ENCODE measurements around the gene HES2. TPM values are rescaled to one million over a fixed set of nuclear protein-coding genes. Genes with fewer than 3 reads are reported as not detected.

Gene HES2
- total RNA-seq, 4 donors from 2014 or later: not detected

DNA sequence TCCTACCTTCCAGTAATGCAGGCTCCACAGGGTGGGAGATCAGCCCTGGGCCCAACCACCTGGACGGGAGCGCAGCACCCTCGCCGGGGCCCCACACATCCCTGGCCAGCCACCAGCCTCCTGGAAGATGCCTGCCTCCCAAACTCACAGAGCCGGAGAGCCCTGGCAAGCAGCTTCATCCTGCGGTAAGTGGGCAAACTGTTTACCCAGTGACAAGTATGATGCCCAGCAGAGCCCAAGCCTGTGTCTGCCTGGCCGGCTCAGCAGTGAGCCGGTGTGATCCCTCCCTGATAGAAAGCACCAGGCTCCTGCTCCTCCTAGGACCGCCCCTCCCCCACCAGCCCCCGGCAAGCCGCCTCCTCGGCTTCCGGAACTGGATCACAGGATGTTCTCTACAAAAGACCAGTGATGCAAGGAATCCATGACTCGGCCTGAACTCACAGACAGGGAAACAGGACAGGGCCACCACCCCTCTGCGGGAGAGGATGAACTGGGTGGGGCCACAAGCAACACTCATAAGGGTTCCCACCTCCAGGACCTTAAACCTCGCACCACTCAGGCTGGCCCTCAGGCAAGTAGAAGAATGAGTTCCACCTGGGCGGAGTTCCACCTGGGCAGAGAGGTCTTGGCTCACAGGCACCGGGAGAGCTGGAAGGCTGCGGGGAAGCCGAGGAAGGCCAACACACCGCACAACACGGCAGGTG, 34.1 kb downstream of the HES2 start:
- Histone ChIP-seq H3K4me3 (replicated peaks in 1 of 3) (no peak overlapping the region), H3K9me3 (no peaks in the 10 kb centered on the region), H3K36me3 (no peaks in the 10 kb centered on the region)

DNA sequence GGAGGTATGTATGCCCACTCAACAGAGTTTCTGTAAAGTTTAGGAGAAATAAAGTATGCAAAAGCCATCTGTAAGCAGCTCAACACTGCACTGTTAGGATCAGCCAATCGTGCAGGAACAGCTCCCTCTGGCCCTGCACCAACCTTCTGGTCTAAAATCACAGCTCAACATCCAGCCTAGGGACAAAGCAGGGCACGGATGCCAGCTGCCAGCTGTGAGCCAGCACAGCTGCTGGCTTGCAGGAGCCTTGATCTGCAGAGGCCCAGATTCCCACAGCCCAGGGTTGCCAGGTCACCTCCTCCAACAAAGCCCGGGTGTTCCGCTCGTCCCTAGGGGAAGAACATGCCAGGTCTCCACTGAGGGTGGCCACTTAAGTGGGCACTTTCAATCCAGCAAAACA, 34.8 kb downstream of the HES2 start:
- peak; percentile 74 to 77 for DNase-seq
- no peak for TF ChIP-seq POLR2A (IDR thresholded peaks at IDR 0.05)
- TF ChIP-seq, protein P1, sequence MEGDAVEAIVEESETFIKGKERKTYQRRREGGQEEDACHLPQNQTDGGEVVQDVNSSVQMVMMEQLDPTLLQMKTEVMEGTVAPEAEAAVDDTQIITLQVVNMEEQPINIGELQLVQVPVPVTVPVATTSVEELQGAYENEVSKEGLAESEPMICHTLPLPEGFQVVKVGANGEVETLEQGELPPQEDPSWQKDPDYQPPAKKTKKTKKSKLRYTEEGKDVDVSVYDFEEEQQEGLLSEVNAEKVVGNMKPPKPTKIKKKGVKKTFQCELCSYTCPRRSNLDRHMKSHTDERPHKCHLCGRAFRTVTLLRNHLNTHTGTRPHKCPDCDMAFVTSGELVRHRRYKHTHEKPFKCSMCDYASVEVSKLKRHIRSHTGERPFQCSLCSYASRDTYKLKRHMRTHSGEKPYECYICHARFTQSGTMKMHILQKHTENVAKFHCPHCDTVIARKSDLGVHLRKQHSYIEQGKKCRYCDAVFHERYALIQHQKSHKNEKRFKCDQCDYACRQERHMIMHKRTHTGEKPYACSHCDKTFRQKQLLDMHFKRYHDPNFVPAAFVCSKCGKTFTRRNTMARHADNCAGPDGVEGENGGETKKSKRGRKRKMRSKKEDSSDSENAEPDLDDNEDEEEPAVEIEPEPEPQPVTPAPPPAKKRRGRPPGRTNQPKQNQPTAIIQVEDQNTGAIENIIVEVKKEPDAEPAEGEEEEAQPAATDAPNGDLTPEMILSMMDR (IDR thresholded peaks at IDR 0.05): no peak
- H3K27me3 ChIP-seq: no peaks in the 10 kb centered on the region
- H3K36me3 ChIP-seq: no peaks in the 10 kb centered on the region
- WGBS, 2 donors: 16 to 50% methylated on average over 3 to 4 of the region's 5 CpGs
- intact Hi-C loops (cut with DNase I): no loop called here
- H3K27ac ChIP-seq: no peak overlapping the region
- H3K9me3 ChIP-seq: no peaks in the 10 kb centered on the region
- peaks cover 14 to 17% of the 10 kb centered on the region in 2 donors for H3K4me1 ChIP-seq
- H3K4me3 ChIP-seq (replicated peaks in 1 of 3): no peak overlapping the region

More for the DNA sequence above, 34.1 kb downstream of the HES2 start:
- H3K27ac ChIP-seq: no peak overlapping the region
- intact Hi-C loops (cut with DNase I): no loop called here
- H3K27me3 ChIP-seq: no peaks in the 10 kb centered on the region
- TF ChIP-seq POLR2A (IDR thresholded peaks at IDR 0.05): no peak
- TF ChIP-seq, protein P1 (IDR thresholded peaks at IDR 0.05): no peak
- 36 to 56% methylated on average over 3 to 13 of the region's 22 CpGs for WGBS, 2 donors
- DNase-seq: peak; percentile 68 to 77
- peaks cover 14 to 17% of the 10 kb centered on the region in 2 donors for H3K4me1 ChIP-seq

DNA sequence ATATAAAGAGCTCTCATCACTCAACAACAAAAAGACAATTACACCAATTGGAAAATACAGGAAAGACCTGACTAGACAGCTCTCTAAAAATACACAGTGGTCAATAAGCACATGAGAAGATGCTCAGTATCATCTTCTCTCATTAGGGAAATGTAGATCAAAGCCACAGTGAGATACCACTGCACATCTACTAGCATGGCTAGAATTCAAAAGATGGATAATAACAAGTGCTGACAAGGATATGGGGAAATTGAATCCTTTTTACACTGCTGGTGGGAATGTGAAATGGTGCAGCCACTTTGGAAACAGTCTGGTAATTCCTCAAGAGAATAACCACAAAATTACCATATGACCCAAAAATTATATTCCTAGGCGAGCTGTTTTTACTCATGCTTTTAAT, 35.6 kb downstream of the HES2 start:
- no peak for DNase-seq
- Histone ChIP-seq H3K9me3 (no peaks in the 10 kb centered on the region), H3K27ac (no peak overlapping the region), H3K27me3 (no peaks in the 10 kb centered on the region), H3K4me3 (replicated peaks in 1 of 3) (no peak overlapping the region), H3K36me3 (no peaks in the 10 kb centered on the region), H3K4me1 (peaks cover 14 to 17% of the 10 kb centered on the region in 2 donors)
- WGBS, 2 donors: 97% methylated on average over 1 of the region's 1 CpG
- intact Hi-C loops (cut with DNase I): no loop called here
- TF ChIP-seq, protein P1 (IDR thresholded peaks at IDR 0.05): no peak

DNA sequence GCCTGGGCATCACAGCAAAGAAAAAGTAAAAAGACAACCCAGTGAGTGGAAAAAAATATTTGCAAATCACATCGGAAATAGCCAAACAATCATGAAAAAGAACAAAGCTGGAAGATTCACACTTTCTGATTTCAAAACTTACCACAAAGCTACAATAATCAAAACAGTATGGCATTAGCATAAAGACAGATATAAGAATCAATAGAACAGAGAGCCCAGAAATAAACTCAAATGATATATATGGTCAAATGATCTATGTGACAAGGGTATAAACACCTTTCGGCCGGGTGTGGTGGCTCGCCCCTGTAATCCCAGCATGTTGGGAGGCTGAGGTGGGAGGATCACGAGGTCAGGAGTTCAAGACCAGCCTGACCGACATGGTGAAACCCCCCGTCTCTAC, 39.7 kb downstream of the HES2 start:
- intact Hi-C loops (cut with DNase I): no loop called here
- TF ChIP-seq, protein P1 (IDR thresholded peaks at IDR 0.05): no peak
- TF ChIP-seq POLR2A (IDR thresholded peaks at IDR 0.05): no peak
- H3K4me3 ChIP-seq (replicated peaks in 1 of 3): no peak overlapping the region
- no peak overlapping the region for H3K27ac ChIP-seq
- H3K27me3 ChIP-seq: no peaks in the 10 kb centered on the region
- no peaks in the 10 kb centered on the region for H3K36me3 ChIP-seq
- DNase-seq: no peak
- 92 to 93% methylated on average over 7 of the region's 7 CpGs for WGBS, 2 donors
- no peaks in the 10 kb centered on the region for H3K9me3 ChIP-seq
- H3K4me1 ChIP-seq: peaks cover 2 to 6% of the 10 kb centered on the region in 2 donors

DNA sequence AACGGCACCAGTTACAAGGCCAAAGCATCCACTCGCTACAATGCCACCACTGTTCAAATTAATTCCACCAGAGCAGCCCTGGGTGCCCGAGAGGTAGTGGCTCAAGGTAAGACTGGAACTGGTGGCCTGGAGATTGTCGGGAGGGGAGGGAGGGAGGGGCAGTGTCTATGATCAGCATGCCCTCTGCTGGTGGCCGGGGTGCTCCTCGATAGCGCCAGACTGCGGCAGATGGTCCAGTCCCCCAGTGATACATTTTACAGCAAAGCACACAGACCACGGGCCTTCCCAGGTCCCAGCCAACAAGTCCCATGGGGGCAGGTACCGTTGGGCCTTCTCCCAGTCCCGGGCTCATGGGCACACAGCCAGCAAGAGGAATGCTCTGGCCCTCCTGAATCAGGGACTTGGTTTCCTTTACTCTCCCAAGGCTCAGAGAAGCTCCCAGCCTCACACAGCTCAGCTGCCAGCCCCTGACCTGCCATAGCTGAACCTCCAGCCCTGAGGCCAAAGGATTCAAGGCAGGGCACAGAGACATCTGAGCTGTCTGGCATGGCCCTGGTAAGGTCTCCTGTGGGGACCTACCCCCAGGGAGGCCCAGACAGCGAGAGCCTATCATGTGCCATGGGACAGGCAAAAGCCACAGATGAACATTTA, 41.5 kb downstream of the HES2 start:
- TF ChIP-seq POLR2A (IDR thresholded peaks at IDR 0.05): no peak
- TF ChIP-seq, protein P1 (IDR thresholded peaks at IDR 0.05): no peak
- Histone ChIP-seq H3K4me1 (no peaks in the 10 kb centered on the region), H3K27me3 (no peaks in the 10 kb centered on the region), H3K36me3 (no peaks in the 10 kb centered on the region), H3K4me3 (replicated peaks in 1 of 3) (no peak overlapping the region), H3K9me3 (no peaks in the 10 kb centered on the region), H3K27ac (no peak overlapping the region)
- DNase-seq: no peak
- 80 to 89% methylated on average over 10 of the region's 12 CpGs for WGBS, 2 donors
- intact Hi-C loops (cut with DNase I): no loop called here
